B cell (primary cell): ENCODE data around the gene RFX2.

ENCODE experiments used
- CTCF ChIP-seq: fragments of 200-600 bp; IDR thresholded peaks from one replicate; pipeline ENCODE4 v1.8.0; 2022; ENCODE audit warnings: antibody characterized with exemption, mild to moderate bottlenecking
- EZH2 ChIP-seq: IDR thresholded peaks from 2 replicates; pipeline ENCODE4 v1.6.1; 2012; ENCODE audit warnings: borderline replicate concordance, low read depth, mild to moderate bottlenecking, moderate library complexity, low read length; ENCODE audit not compliant: insufficient read depth, poor library complexity, severe bottlenecking

GRCh38 chr19:5953680-5954213 lies 156.6 kb downstream of the RFX2 start:
- TF ChIP-seq CTCF (no peak), EZH2 (no peak)
